GM10266 (cell line): Measurements from ENCODE around the gene ST6GALNAC6.
"Not testable (repeated sequence)": the region's sequence is repeated elsewhere in the genome, so short reads cannot be mapped to it uniquely, and the experiment has no call there.

Source experiments
- DNase-seq: peaks from one replicate; pipeline ENCODE4 v3.0.0; 2012; ENCODE audit errors: extremely low spot score
- TF ChIP-seq, protein P1 (sequence below): IDR thresholded peaks from 2 replicates; pipeline ENCODE4 v1.5.1; 2012; ENCODE audit warnings: mild to moderate bottlenecking, low read depth; ENCODE audit not compliant: control insufficient read depth, insufficient read depth; ENCODE audit errors: missing control alignments

Gene ST6GALNAC6

DNA sequence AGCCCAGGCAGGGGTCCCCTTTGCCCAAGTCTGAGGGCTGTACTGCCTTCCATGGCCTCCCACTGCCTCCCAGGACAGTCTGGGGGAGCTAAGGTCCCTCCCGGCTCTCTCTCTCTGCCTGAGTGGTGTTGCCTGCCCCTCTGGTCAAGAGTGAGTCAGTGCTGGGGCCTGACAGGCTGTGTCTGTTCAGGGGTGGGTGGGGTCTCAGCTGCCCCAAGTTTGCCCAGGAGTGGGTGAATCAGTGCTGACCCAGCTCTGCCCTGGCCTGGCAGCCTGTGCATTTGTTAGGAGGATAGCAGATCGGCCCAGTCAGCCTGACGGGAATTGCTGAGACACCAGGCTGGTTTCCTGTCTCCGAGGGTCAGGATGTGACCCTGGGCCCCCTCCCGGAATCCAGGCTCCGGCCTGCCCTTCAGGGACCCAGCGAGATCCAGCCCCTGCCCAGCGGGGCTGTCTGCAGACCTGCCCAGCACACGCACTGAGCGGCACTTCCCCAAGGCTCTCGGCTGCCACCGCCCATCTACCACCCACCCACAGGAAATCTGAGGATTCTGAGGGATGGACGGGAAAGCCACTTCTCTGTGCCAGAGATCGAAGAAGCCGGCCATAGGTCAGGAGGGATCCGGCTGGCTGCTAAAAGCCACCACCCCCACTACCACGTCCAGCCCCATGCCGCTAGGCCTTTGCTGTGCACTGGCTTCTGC is 60.9 kb downstream of the ST6GALNAC6 start:
- TF ChIP-seq, protein P1, sequence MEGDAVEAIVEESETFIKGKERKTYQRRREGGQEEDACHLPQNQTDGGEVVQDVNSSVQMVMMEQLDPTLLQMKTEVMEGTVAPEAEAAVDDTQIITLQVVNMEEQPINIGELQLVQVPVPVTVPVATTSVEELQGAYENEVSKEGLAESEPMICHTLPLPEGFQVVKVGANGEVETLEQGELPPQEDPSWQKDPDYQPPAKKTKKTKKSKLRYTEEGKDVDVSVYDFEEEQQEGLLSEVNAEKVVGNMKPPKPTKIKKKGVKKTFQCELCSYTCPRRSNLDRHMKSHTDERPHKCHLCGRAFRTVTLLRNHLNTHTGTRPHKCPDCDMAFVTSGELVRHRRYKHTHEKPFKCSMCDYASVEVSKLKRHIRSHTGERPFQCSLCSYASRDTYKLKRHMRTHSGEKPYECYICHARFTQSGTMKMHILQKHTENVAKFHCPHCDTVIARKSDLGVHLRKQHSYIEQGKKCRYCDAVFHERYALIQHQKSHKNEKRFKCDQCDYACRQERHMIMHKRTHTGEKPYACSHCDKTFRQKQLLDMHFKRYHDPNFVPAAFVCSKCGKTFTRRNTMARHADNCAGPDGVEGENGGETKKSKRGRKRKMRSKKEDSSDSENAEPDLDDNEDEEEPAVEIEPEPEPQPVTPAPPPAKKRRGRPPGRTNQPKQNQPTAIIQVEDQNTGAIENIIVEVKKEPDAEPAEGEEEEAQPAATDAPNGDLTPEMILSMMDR = no peak
- DNase-seq = no peak

DNA sequence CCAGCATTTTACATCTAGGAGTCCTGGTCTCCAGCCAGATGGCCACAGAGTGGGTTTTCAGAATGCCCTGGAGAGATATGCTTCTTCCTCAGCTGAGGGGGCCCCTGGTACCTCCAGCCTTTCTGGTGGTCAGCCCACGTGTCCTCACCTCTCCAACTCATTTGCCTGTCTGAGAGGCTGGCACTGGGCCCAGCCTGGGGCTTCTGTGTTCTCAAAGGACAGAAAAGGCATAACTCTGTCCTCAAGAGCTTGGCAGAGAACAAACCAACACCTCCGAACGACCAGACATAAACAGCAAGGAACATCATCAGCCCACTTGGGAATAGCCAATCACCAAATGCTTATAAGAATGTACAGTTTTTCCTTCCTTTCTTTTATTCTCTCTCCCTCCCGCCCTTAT is 62.1 kb downstream of the ST6GALNAC6 start:
- DNase-seq = no peak
- TF ChIP-seq, protein P1 = no peak

DNA sequence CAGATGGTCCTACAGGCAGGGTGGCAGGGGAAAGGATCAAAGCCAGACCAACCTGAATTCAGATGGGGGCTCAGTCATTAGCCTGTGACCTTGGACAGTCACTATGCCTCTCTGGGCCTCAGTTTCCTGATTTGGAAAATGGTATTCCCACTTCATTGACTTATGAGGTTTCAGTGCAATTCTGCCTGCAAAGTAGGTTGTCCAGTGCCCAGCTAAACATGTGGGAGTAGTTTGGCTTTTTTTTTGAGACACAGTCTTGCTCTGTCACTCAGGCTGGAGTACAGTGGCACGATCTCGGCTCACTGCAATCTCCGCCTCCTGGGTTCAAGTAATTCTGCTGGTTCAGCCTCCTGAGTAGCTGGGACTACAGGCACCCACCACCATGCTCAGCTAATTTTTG is 62.8 kb downstream of the ST6GALNAC6 start:
- not testable (repeated sequence) for DNase-seq

DNA sequence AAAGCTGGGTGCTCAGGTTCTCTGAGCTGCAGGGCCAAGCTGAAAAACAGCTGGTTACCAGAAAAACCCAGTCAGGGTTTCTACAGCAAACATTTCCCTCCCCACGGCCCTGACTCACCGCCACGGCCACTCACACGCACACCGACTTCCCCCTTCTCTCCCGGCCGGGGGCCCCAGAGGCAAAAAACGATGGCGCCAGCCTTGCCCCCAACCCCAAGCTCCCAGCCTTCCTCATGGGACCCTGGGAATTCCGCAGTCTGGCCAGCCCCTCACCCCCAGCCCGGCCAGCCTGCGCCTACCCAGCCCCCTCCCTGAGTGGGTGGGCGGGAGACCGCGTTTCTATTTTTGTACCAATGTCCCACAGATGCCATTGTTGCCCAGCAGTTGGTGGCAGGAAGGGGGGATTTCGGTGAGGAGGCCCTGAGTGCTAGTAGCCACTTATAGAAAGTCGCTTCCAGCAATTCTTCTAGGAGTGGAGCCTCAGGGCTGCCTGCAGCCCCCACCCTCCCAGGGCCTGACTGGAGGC is 63.3 kb downstream of the ST6GALNAC6 start:
- no peak for DNase-seq
- TF ChIP-seq, protein P1 = no peak
